GM12878 (cell line): ENCODE results near the gene TRIM54. TPM values are rescaled to one million over a fixed set of nuclear protein-coding genes. Genes with fewer than 3 reads are reported as not detected.
A peak's percentile ranks its signal among the peaks of the same experiment; 100 is the strongest.

Experiments used
- ATAC-seq: fragments of 200-7000 bp; cut with Tn5 transposase; 3 replicates; pipeline ENCODE4 v1.9.1; 2020; ENCODE audit warnings: mild to moderate bottlenecking, moderate library complexity
- BruUV-seq: library from RNA; stranded (reverse); fragments of 400-500 nt; replicated peaks from 2 replicates; lab custom pipeline; 2021; lab: Mats Ljungman, UMichigan
- CTCF ChIA-PET: fragments of 300-600 bp; sonication (Branson Sonifier 250); formaldehyde crosslinking; extraction: SDS; loops from one replicate; lab custom pipeline; 2021; ENCODE audit warnings: inconsistent platforms; lab: Yijun Ruan, JAX
- POLR2A ChIA-PET: fragments of 350-600 bp; formaldehyde crosslinking; extraction: SDS; loops from one replicate; lab custom pipeline; 2021; ENCODE audit warnings: inconsistent platforms; lab: Charles Lee
- RAD21 ChIA-PET: fragments of 300-600 bp; sonication (Branson Sonifier 250); formaldehyde crosslinking; loops from one replicate; lab custom pipeline; 2023; ENCODE audit warnings: antibody characterized with exemption; ENCODE audit not compliant: unreplicated experiment; lab: Charles Lee
- SMC1A ChIA-PET: fragments of 300-600 bp; sonication (Branson Sonifier 250); formaldehyde crosslinking; loops from one replicate; lab custom pipeline; 2023; ENCODE audit not compliant: unreplicated experiment, uncharacterized antibody; lab: Charles Lee
- DNase-seq: peaks from one replicate; pipeline ENCODE4 v3.0.0-alpha.2; 2011; ENCODE audit warnings: low read depth, low spot score
- FAIRE-seq: peaks from 3 replicates; lab custom pipeline; 2011; peaks lifted over from hg19 to GRCh38; lab: Jason Lieb, UNC
- H2AFZ ChIP-seq: 2 replicates; pipeline ENCODE4 v1.6.0; 2011; ENCODE audit warnings: low read depth, low read length, control low read depth; ENCODE audit not compliant: control insufficient read depth
- H3K27ac ChIP-seq: 2 replicates; pipeline ENCODE4 v1.5.1; 2011; ENCODE audit warnings: control low read depth; ENCODE audit not compliant: control insufficient read depth, insufficient read depth
- H3K27me3 ChIP-seq, 2 experiments: replicated peaks in 1 of 2; 2 replicates each; pipeline versions ENCODE4 v1.6.0 to v1.6.1; 2011; ENCODE audit warnings: low read length in 1 of 2; ENCODE audit not compliant: control insufficient read depth in 2 of 2, insufficient read depth in 2 of 2
- H3K36me3 ChIP-seq, 2 experiments: 2 replicates each; pipeline ENCODE4 v1.5.1; 2011; ENCODE audit warnings: low read length in 1 of 2; ENCODE audit not compliant: control insufficient read depth in 2 of 2, insufficient read depth in 2 of 2
- H3K4me1 ChIP-seq: 2 replicates; pipeline ENCODE4 v1.6.1; 2011; ENCODE audit warnings: mild to moderate bottlenecking, low read length, moderate library complexity, mixed read lengths; ENCODE audit not compliant: control insufficient read depth, insufficient read depth
- H3K4me2 ChIP-seq: 2 replicates; pipeline ENCODE4 v1.6.0; 2011; ENCODE audit warnings: control low read depth; ENCODE audit not compliant: control insufficient read depth, insufficient read depth
- H3K4me3 ChIP-seq: fragments of 200-600 bp; sonication (generic); 2 replicates; pipeline ENCODE4 v1.5.1; 2016
- H3K79me2 ChIP-seq: 2 replicates; pipeline ENCODE4 v1.6.0; 2011; ENCODE audit warnings: low read length; ENCODE audit not compliant: control insufficient read depth, insufficient read depth
- H3K9ac ChIP-seq: 2 replicates; pipeline ENCODE4 v1.8.0; 2011; ENCODE audit warnings: low read length, control low read depth, mixed read lengths; ENCODE audit not compliant: control insufficient read depth, insufficient read depth
- H3K9me3 ChIP-seq: replicated peaks from 3 replicates; pipeline ENCODE4 v1.5.1; 2011; ENCODE audit warnings: mild to moderate bottlenecking, low read length; ENCODE audit not compliant: control insufficient read depth, insufficient read depth
- H4K20me1 ChIP-seq: 2 replicates; pipeline ENCODE4 v1.6.0; 2011; ENCODE audit not compliant: control insufficient read depth, insufficient read depth
- CBX3 ChIP-seq: fragments of 200-600 bp; sonication (generic); IDR thresholded peaks from 2 replicates; pipeline ENCODE4 v1.6.1; 2016; ENCODE audit warnings: low read depth, borderline replicate concordance
- POLR2A ChIP-seq: IDR thresholded peaks from 2 replicates; pipeline ENCODE4 v1.6.1; 2011; ENCODE audit warnings: low read depth, mild to moderate bottlenecking, low read length
- WGBS: methylation state at CpG from one replicate; pipeline ENCODE4 v1.1.6; 2016; ENCODE audit warnings: low lambda C conversion rate; ENCODE audit not compliant: insufficient replicate concordance, insufficient coverage; ENCODE audit errors: missing lambda C conversion rate; 5-methylcytosine and 5-hydroxymethylcytosine counted together
- in situ Hi-C: fragments of 300-500 bp; cut with MboI; formaldehyde crosslinking; loops from 9 replicates; pipeline ENCODE4 v1.14.3; 2018; ENCODE audit warnings: mixed read lengths
- intact Hi-C: fragments of 100-400 bp; cut with micrococcal nuclease; formaldehyde crosslinking; loops from one replicate; pipeline ENCODE4 v1.14.2; 2022; ENCODE audit not compliant: unreplicated experiment
- polyA plus RNA-seq, 11 experiments: library from polyadenylated mRNA; depleted of rRNA in 4 of 11; unstranded in 6 of 11; stranded (reverse) in 5 of 11; fragments of >200 nt; fragmentation: Nextera tagmentation in 4 of 11; fragmentation: Illumina TruSeq in 1 of 11; extraction: Ambion mirVana in 4 of 11; extraction: Trizol in 1 of 11; gene quantifications; 1 replicate in 1 of 11; 2 replicates in 10 of 11; pipeline versions ENCODE4 v1.2.1 to v1.2.3, GENCODE V29; 2011 to 2016; ENCODE audit warnings: inconsistent platforms in 2 of 11, missing spikeins in 2 of 11, low read depth in 1 of 11
- total RNA-seq, 4 experiments: library from RNA; depleted of rRNA in 3 of 4; stranded (reverse); fragments of >200 nt in 3 of 4; fragmentation: Illumina TruSeq in 1 of 4; extraction: Trizol in 1 of 4; gene quantifications; 2 replicates each; pipeline versions ENCODE4 v1.2.1 to v1.2.3, GENCODE V29; 2013 to 2021
- TF ChIP-seq, protein P1 (sequence below): fragments of 150-350 bp; IDR thresholded peaks from 2 replicates; pipeline ENCODE4 v1.6.1; 2014; ENCODE audit warnings: mild to moderate bottlenecking, low read depth, low read length

The TRIM54 gene
- total and polyA plus RNA-seq, 10 of the 15 experiments (the other 5 are each of a cell fraction or from before 2014, with no cell fraction given): 0.03 to 0.08 TPM; not detected in 8

GRCh38 chr2:27242614-27242951 is 39.6 kb upstream of the TRIM54 start:
- in situ Hi-C loops: no loop called here
- no peak overlapping the region for H3K4me3 ChIP-seq
- TF ChIP-seq POLR2A: peak; percentile 49; the same call in 1 of the 2 replicates
- TF ChIP-seq, protein P1, sequence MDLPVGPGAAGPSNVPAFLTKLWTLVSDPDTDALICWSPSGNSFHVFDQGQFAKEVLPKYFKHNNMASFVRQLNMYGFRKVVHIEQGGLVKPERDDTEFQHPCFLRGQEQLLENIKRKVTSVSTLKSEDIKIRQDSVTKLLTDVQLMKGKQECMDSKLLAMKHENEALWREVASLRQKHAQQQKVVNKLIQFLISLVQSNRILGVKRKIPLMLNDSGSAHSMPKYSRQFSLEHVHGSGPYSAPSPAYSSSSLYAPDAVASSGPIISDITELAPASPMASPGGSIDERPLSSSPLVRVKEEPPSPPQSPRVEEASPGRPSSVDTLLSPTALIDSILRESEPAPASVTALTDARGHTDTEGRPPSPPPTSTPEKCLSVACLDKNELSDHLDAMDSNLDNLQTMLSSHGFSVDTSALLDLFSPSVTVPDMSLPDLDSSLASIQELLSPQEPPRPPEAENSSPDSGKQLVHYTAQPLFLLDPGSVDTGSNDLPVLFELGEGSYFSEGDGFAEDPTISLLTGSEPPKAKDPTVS: no peak
- H3K27me3 ChIP-seq: no peaks in the 10 kb centered on the region
- H3K4me2 ChIP-seq: no peak overlapping the region
- 100% methylated on average over 16 of the region's 16 CpGs for WGBS
- ATAC-seq (no peak), FAIRE-seq (no peak), DNase-seq (no peak)
- H3K9me3 ChIP-seq: no peaks in the 10 kb centered on the region
- ChIA-PET SMC1A (no interaction called here), CTCF (interaction anchor here (1.0 kb wide), 1 partner anchor 9 kb away, joined by 3 read pairs; no protein-coding TSS in a partner anchor), POLR2A (interaction anchor here (0.6 kb wide), 1 partner anchor 282 kb away, joined by 4 read pairs; no protein-coding TSS in a partner anchor), RAD21 (no interaction called here)
- H3K36me3 ChIP-seq: peaks cover 32 to 57% of the 10 kb centered on the region in 2 experiments
- no peaks in the 10 kb centered on the region for H3K4me1 ChIP-seq
- H3K9ac ChIP-seq: no peak overlapping the region
- no peak overlapping the region for H2AFZ ChIP-seq
- no peak overlapping the region for H3K27ac ChIP-seq
- no TSS peak for BruUV-seq
- H3K79me2 ChIP-seq: no peaks in the 10 kb centered on the region
- no peaks in the 10 kb centered on the region for H4K20me1 ChIP-seq
- intact Hi-C loops: no loop called here

DNA sequence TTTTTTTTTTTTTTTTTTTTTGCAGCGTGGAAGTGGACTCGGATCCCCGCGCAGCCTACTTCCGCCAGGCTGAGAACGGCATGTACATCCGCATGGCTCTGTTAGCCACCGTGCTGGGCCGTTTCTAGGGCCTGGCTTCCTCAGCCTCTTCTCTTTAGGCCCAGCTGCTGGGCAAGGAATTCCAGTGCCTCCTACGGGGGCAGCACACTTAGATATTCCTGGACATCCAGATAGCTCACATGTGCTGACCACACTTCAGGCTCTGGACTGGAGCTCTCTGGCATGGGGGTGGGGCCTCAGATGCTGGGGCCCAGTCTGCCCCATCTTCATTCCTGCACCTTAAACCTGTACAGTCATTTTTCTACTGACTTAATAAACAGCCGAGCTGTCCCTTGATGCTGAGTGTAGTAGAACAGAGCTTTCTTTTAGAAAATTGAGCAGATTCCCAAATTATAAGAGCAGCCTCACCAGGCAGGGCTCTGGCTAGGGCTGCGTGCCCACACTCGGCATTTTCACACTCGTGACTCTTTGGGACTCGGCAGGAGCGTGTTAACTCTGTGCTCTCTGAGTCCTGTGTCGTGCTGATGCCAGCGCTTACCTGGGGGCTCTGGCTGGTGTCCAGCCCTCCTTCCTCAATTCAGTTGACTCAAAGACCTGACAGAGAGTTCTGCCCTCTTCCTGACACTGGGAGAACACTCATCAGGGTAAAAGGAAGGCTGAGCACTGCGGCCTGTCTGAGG is 38.7 kb upstream of the TRIM54 start:
- FAIRE-seq (no peak), DNase-seq (no peak), ATAC-seq (no peak)
- no peaks in the 10 kb centered on the region for H3K79me2 ChIP-seq
- no peaks in the 10 kb centered on the region for H3K9me3 ChIP-seq
- H4K20me1 ChIP-seq: no peaks in the 10 kb centered on the region
- RAD21 ChIA-PET: no interaction called here
- 93% methylated on average over 17 of the region's 19 CpGs for WGBS
- TF ChIP-seq CBX3: no peak
- in situ Hi-C loops (no loop called here), intact Hi-C loops (no loop called here)
- POLR2A ChIA-PET: no interaction called here
- H3K27ac ChIP-seq: no peak overlapping the region
- H2AFZ ChIP-seq: no peak overlapping the region
- H3K9ac ChIP-seq: no peak overlapping the region
- H3K27me3 ChIP-seq: no peaks in the 10 kb centered on the region
- TSS peak; percentile 63 for BruUV-seq
- SMC1A ChIA-PET: no interaction called here
- peaks cover 27 to 48% of the 10 kb centered on the region in 2 experiments for H3K36me3 ChIP-seq
- no peak overlapping the region for H3K4me2 ChIP-seq
- no peak overlapping the region for H3K4me3 ChIP-seq
- CTCF ChIA-PET: interaction anchor here (0.8 kb wide), 1 partner anchor 36 kb away, joined by 3 read pairs; no protein-coding TSS in a partner anchor
- no peaks in the 10 kb centered on the region for H3K4me1 ChIP-seq
